HG02943 (cell line): ENCODE data around the gene PTBP3.
A peak's percentile ranks its signal among the peaks of the same experiment; 100 is the strongest.
"Not testable (repeated sequence)": the region's sequence is repeated elsewhere in the genome, so short reads cannot be mapped to it uniquely, and the experiment has no call there.

ENCODE experiments used
- ATAC-seq: cut with Tn5 transposase; IDR thresholded peaks from one replicate; pipeline ENCODE4 v1.9.1; 2021; ENCODE audit warnings: mild to moderate bottlenecking, low read depth, moderate library complexity; ENCODE audit not compliant: unreplicated experiment

The PTBP3 gene

GRCh38 chr9:112226091-112226490 is 107.3 kb downstream of the PTBP3 start:
- ATAC-seq, result no peak

GRCh38 chr9:112224401-112225289 is 108.8 kb downstream of the PTBP3 start:
- ATAC-seq, result no peak

DNA sequence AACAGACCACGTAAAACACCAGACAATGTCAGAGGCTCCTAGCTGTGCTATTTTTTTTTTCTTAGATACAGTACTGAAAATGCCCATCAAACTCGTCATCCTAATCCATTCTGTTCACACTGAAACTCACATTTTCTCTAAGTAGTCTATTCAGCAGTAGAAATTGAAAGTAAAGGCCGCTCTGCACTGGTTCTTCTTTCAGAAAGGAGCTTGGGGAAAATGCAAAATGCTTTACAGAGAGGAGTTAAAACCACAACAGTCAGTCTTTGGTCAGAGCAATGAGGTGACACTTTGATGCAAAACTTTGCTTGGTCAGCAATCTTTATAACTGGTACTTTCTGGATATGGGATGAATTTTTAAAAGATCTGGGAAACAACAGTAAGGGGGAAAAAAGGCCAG is 114.5 kb downstream of the PTBP3 start:
- peak; percentile 95 for ATAC-seq

DNA sequence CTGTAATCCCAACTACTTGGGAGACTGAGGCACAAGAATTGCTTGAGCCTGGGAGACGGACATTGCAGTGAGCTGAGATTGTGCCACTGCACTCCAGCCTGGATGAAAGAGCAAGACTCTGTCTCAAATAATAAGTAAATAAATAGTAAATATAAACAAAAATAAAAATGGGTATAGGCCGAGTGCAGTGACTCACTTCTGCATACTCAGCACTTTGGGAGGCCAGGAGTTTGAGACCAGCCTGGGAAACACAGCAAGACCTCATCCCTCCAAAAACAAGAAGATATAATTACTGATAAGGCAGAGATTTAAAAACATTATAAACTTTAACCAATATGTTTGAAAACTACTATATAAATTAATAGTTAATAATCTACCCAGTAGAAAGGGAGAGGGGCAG is 120.5 kb downstream of the PTBP3 start:
- no peak for ATAC-seq

DNA sequence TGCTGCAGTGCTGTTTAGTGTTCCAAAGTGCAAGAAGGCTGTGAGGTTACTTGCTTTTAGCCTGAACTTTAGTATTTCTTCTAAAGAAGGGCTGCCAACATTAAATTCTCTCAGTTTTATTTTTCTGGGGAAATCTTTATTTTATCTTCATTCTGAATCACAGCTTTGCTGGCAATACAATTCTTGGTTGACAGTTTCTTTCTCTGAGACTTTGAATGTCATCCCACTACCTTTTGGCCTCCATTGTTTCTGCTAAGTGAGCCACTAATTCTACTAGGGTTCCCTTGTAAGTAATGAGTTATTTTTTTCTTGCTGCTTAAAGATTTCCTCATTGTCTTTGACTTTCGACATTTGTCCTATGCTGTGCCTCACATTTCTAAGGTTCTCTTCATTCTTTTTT is 126.0 kb downstream of the PTBP3 start:
- no peak for ATAC-seq

GRCh38 chr9:112203536-112203935 is 129.9 kb downstream of the PTBP3 start:
- ATAC-seq, result no peak

GRCh38 chr9:112200711-112201110 is 132.7 kb downstream of the PTBP3 start:
- no peak for ATAC-seq

DNA sequence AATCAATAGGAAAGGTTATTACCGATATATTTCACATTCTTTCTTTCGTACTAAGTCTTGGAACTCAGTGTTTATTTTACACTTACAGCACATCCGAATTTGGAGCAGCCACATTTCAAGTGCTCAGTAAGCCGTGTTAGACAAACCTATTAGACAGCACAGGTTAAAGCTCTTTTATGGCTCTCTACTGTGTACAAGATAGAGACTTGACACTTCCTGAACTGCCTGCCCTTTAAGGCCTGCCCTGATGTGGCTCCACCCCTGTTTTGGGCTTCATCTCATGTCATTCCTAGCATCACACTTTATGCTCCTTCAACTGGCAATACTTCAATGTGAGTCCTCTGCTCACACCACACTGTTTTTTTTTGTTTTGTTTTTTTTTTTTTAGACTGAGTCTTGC is 134.8 kb downstream of the PTBP3 start:
- ATAC-seq, result no peak

DNA sequence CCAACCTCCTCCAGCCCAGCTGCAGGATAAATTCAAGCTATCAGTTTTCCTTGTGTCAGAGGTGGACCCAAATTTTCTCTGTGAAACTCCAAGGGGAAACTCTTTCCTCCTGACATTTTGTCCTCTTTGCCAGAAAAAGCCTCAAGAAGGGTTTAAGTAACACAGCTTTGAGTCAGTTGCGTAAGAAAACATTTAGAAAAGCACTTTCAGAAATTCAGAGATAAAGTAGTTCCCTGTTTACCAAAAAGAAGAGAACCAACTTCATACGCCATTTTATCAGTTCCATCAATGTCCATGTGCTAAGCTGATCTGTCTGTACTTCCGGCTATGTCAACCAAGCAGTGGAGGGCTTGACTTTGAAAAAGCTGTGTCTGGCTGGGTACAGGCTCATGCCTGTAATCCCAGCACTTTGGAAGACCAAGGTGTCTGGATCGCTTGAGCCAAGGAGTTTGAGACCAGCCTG is 138.4 kb downstream of the PTBP3 start:
- ATAC-seq, result no peak

DNA sequence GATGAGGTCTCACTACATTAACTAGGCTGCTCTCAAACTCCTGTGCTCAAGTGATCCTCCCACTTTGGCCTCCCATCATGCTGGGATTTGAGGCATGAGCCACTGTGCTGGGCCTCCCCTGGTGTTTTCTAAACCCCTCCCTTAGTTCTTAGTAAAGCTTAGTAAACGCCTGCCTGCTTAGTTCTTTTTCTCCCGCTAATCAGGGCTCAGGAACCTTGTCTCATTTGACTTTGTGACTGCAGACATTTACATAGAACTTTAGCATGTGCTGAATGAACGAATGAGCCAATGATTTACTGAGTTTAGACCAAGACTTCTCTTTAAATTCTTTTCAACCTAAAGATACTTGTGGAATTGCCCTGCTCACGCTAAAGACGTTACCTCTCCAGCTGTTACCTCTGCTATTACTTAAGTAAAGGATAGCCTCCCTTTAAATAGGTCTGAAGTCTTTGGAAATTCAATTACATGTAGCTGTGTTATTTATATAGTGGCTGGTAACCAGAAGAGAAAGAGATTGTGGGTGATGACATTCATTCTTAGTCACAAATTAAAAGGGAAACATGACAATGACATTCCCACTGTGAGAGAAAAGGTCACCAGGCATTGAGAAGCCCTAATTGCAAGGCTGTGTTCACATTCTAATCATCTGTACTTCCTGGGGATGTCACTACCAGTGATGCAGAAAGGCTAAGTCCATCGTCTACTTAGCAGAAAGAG is 139.7 kb downstream of the PTBP3 start:
- ATAC-seq, result no peak

GRCh38 chr9:112190320-112190719 is 143.1 kb downstream of the PTBP3 start:
- ATAC-seq, result not testable (repeated sequence)

DNA sequence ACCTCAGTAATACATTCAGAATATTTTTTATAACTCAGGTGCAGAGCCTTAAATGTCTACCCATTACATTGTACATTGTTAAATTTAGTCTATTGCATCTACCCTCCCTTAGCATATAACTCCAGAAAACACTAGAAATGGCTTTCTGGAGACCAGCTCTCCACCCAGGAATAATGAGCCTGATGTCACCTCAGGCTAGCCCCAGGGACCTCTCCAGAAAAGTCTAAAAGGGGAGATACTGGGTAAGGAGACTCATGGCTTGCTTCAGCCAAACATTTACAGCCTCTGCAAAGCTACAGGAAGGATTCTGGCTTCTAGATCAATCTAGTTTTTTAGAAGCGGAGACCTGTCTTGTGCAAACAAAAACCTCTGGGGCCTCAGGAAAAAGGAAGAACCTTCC is 144.5 kb downstream of the PTBP3 start:
- ATAC-seq, result no peak

DNA sequence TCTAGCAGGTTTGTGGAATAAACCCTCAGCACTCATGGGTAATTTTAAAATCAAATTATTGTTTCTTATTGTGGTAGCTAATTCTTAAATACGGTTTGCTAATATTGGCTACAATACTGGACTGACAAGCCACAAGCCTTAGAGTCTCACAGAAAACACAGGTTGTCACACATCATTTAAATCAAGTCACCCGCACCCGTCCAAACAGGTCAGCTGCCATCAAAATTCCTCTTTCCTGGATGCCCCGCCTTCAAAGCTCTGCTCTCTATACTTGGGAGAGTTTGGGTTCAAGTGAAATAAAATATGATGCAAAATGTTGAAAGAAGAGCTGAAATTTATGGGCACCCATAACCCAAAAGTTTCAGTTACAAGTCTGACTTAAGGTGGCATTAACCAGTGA is 146.0 kb downstream of the PTBP3 start:
- ATAC-seq, result no peak

DNA sequence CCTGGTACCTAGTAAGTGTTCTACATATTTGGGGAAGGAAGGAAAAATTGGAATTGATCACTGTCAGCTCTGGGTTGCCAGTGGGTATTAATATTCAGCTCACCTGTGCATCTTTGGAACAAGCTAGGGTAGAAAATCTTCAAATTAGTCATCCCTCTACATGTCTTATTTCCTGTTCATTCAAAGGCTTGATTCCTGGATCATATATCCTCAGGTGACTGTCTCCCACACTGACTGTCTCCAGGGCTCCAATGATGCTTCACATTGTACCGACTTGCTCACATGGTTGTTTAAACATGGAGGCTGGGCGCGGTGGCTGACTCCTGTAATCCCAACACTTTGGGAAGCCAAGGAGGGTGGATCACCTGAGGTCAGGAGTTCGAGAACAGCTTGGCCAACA is 146.7 kb downstream of the PTBP3 start:
- ATAC-seq, result no peak

- no peak for ATAC-seq
These were observed 148.5 kb downstream of the PTBP3 start for GRCh38 chr9:112184946-112185345.

GRCh38 chr9:112184221-112184620 is 149.2 kb downstream of the PTBP3 start:
- no peak for ATAC-seq

GRCh38 chr9:112180387-112180881 is 153.0 kb downstream of the PTBP3 start:
- ATAC-seq, result no peak

- no peak for ATAC-seq
These were observed 153.6 kb downstream of the PTBP3 start for GRCh38 chr9:112179816-112180215.

GRCh38 chr9:112176524-112176923 is 156.9 kb downstream of the PTBP3 start:
- ATAC-seq, result no peak

- ATAC-seq, result no peak
These were observed 157.6 kb downstream of the PTBP3 start for GRCh38 chr9:112175796-112176315.
